H1 (cell line): ENCODE results near the gene TDO2. TPM values are rescaled to one million over a fixed set of nuclear protein-coding genes. Genes with fewer than 3 reads are reported as not detected.
A peak's percentile ranks its signal among the peaks of the same experiment; 100 is the strongest.

Experiments used
- CTCF ChIA-PET: fragments of 300-600 bp; sonication (Branson Sonifier 250); formaldehyde crosslinking; loops from one replicate; lab custom pipeline; 2021; ENCODE audit not compliant: partially characterized antibody; lab: Charles Lee
- POLR2A ChIA-PET: fragments of 300-600 bp; sonication (Branson Sonifier 250); formaldehyde crosslinking; loops from one replicate; lab custom pipeline; 2021; ENCODE audit warnings: inconsistent platforms; ENCODE audit not compliant: partially characterized antibody; lab: Charles Lee
- DNase-seq, 2 experiments: peaks; one replicate each; pipeline versions ENCODE4 v3.0.0 to v3.0.0-alpha.2; 2010 to 2022; ENCODE audit warnings: low spot score in 2 of 2, low read depth in 1 of 2, mixed read lengths in 1 of 2
- FAIRE-seq: peaks from 2 replicates; lab custom pipeline; 2011; peaks lifted over from hg19 to GRCh38; lab: Jason Lieb, UNC
- H2AFZ ChIP-seq: 2 replicates; pipeline ENCODE4 v1.8.1; 2012; ENCODE audit warnings: low read length, inconsistent platforms
- H2AK5ac ChIP-seq: 2 replicates; pipeline ENCODE4 v1.6.1; 2013; ENCODE audit warnings: low read depth, low read length
- H2BK120ac ChIP-seq: replicated peaks from 2 replicates; pipeline ENCODE3; 2013; ENCODE audit warnings: low read depth, low read length, inconsistent platforms
- H2BK12ac ChIP-seq: 2 replicates; pipeline ENCODE4 v1.6.1; 2013; ENCODE audit warnings: low read depth, low read length
- H2BK15ac ChIP-seq: 2 replicates; pipeline ENCODE4 v1.6.1; 2013; ENCODE audit warnings: low read length
- H2BK20ac ChIP-seq: 2 replicates; pipeline ENCODE4 v1.6.1; 2013; ENCODE audit warnings: low read length
- H2BK5ac ChIP-seq: 2 replicates; pipeline ENCODE4 v1.6.1; 2013; ENCODE audit warnings: low read depth, low read length
- H3K14ac ChIP-seq: 2 replicates; pipeline ENCODE4 v1.6.1; 2013; ENCODE audit warnings: inconsistent platforms; ENCODE audit not compliant: insufficient read length
- H3K18ac ChIP-seq: 2 replicates; pipeline ENCODE4 v1.6.1; 2013; ENCODE audit warnings: low read length; ENCODE audit errors: extremely low read depth
- H3K23ac ChIP-seq: 2 replicates; pipeline ENCODE4 v1.6.1; 2013; ENCODE audit warnings: inconsistent platforms; ENCODE audit not compliant: insufficient read length
- H3K23me2 ChIP-seq: 2 replicates; pipeline ENCODE4 v1.6.1; 2013; ENCODE audit warnings: low read depth, low read length
- H3K27ac ChIP-seq: 2 replicates; pipeline ENCODE4 v1.6.1; 2011; ENCODE audit warnings: low read depth, low read length, inconsistent platforms
- H3K27me3 ChIP-seq, 4 experiments: replicated peaks in 1 of 4; 1 replicate in 1 of 4; 2 replicates in 3 of 4; pipeline versions ENCODE4 v1.6.1 to v1.8.1; 2011 to 2013; ENCODE audit warnings: low read length in 3 of 4, mild to moderate bottlenecking in 3 of 4, inconsistent platforms in 2 of 4, mixed read lengths in 2 of 4, moderate library complexity in 1 of 4; ENCODE audit not compliant: control insufficient read depth in 3 of 4, insufficient read depth in 3 of 4; ENCODE audit errors: extremely low read depth in 1 of 4
- H3K36me3 ChIP-seq, 4 experiments: 2 replicates each; pipeline versions ENCODE4 v1.6.1 to v1.8.1; 2011 to 2013; ENCODE audit warnings: mild to moderate bottlenecking in 4 of 4, low read length in 3 of 4, moderate library complexity in 2 of 4, control low read depth in 1 of 4, inconsistent platforms in 1 of 4; ENCODE audit not compliant: insufficient read depth in 4 of 4, control insufficient read depth in 2 of 4
- H3K4ac ChIP-seq: replicated peaks from 2 replicates; pipeline ENCODE3; 2013; ENCODE audit warnings: low read length, low read depth, mixed read lengths, inconsistent platforms; ENCODE audit not compliant: insufficient read length
- H3K4me1 ChIP-seq, 4 experiments: replicated peaks in 1 of 4; 1 replicate in 1 of 4; 2 replicates in 3 of 4; pipeline versions ENCODE4 v1.6.1 to v1.8.1; 2011 to 2013; ENCODE audit warnings: low read length in 3 of 4, inconsistent platforms in 2 of 4, mixed read lengths in 1 of 4; ENCODE audit not compliant: insufficient read depth in 4 of 4, control insufficient read depth in 3 of 4
- H3K4me2 ChIP-seq, 2 experiments: 2 replicates each; pipeline versions ENCODE4 v1.6.1 to v1.8.1; 2011 to 2013; ENCODE audit warnings: low read depth in 2 of 2, low read length in 2 of 2, control low read depth in 1 of 2, inconsistent platforms in 1 of 2, mild to moderate bottlenecking in 1 of 2; ENCODE audit not compliant: insufficient read depth in 1 of 2
- H3K4me3 ChIP-seq, 4 experiments: fragments of 200-600, 300-600 bp in 1 of 4; sonication (generic), shearing (Covaris generic), sonication (Bioruptor Twin) in 1 of 4; 2 replicates each; pipeline versions ENCODE4 v1.5.1 to v1.8.1; 2011 to 2016; ENCODE audit warnings: low read length in 4 of 4, low read depth in 3 of 4, control low read depth in 2 of 4, inconsistent platforms in 2 of 4, mild to moderate bottlenecking in 2 of 4, mixed read lengths in 1 of 4, moderate library complexity in 1 of 4; ENCODE audit not compliant: insufficient read depth in 2 of 4; ENCODE audit errors: extremely low read depth in 1 of 4
- H3K56ac ChIP-seq: replicated peaks from 2 replicates; pipeline ENCODE3; 2013; ENCODE audit warnings: low read depth, mild to moderate bottlenecking, mixed read lengths, low read length, inconsistent platforms; ENCODE audit not compliant: insufficient read length
- H3K79me1 ChIP-seq: 2 replicates; pipeline ENCODE4 v1.6.1; 2013; ENCODE audit warnings: low read depth, low read length, control low read depth
- H3K79me2 ChIP-seq, 2 experiments: 2 replicates each; pipeline versions ENCODE4 v1.6.1 to v1.8.1; 2012 to 2013; ENCODE audit warnings: low read length in 2 of 2, mild to moderate bottlenecking in 2 of 2, inconsistent platforms in 1 of 2; ENCODE audit not compliant: insufficient read depth in 2 of 2, control insufficient read depth in 1 of 2
- H3K9ac ChIP-seq, 4 experiments: replicated peaks in 1 of 4; 1 replicate in 1 of 4; 2 replicates in 3 of 4; pipeline versions ENCODE4 v1.6.1 to v1.8.1; 2011 to 2013; ENCODE audit warnings: low read depth in 3 of 4, low read length in 3 of 4, control low read depth in 2 of 4, mild to moderate bottlenecking in 2 of 4, moderate library complexity in 2 of 4, inconsistent platforms in 1 of 4; ENCODE audit errors: extremely low read depth in 1 of 4
- H3K9me3 ChIP-seq, 2 experiments: 2 replicates each; pipeline versions ENCODE4 v1.6.1 to v1.8.1; 2012 to 2013; ENCODE audit warnings: mild to moderate bottlenecking in 2 of 2, moderate library complexity in 2 of 2, control low read depth in 1 of 2, inconsistent platforms in 1 of 2, low read depth in 1 of 2, low read length in 1 of 2, mixed read lengths in 1 of 2; ENCODE audit not compliant: insufficient read depth in 2 of 2
- H4K20me1 ChIP-seq, 2 experiments: replicated peaks in 1 of 2; 2 replicates each; pipeline versions ENCODE3 to v1.8.1; 2011 to 2013; ENCODE audit warnings: inconsistent platforms in 2 of 2, low read length in 2 of 2, mild to moderate bottlenecking in 1 of 2; ENCODE audit not compliant: insufficient read depth in 2 of 2, control insufficient read depth in 1 of 2
- H4K5ac ChIP-seq: 2 replicates; pipeline ENCODE4 v1.6.1; 2013; ENCODE audit warnings: low read length, low read depth, mixed read lengths, inconsistent platforms; ENCODE audit not compliant: insufficient read length
- H4K8ac ChIP-seq: 2 replicates; pipeline ENCODE4 v1.8.0; 2013; ENCODE audit warnings: mild to moderate bottlenecking, moderate library complexity, low read length, inconsistent platforms; ENCODE audit not compliant: insufficient read depth; ENCODE audit errors: extremely low read depth
- H4K91ac ChIP-seq: replicated peaks from 2 replicates; pipeline ENCODE3; 2013; ENCODE audit warnings: low read length, mixed read lengths, inconsistent platforms; ENCODE audit not compliant: insufficient read length
- BACH1 ChIP-seq: IDR thresholded peaks from 2 replicates; pipeline ENCODE4 v1.6.1; 2012; ENCODE audit warnings: low read length, improper control_type of control experiment
- BRCA1 ChIP-seq: IDR thresholded peaks from 2 replicates; pipeline ENCODE4 v1.6.1; 2012; ENCODE audit warnings: low read depth, low read length, improper control_type of control experiment
- HDAC6 ChIP-seq: IDR thresholded peaks from one replicate; pipeline ENCODE4 v1.7.1; 2012; ENCODE audit warnings: low read depth, mild to moderate bottlenecking, inconsistent platforms, low read length, moderate library complexity
- RXRA ChIP-seq: IDR thresholded peaks from 2 replicates; pipeline ENCODE4 v1.6.1; 2011; ENCODE audit warnings: low read depth, mild to moderate bottlenecking, low read length, moderate library complexity; ENCODE audit not compliant: insufficient read depth
- WGBS, 2 experiments: shearing (Covaris generic) in 1 of 2; methylation state at CpG; one replicate each; pipeline versions ENCODE4 v1.1.6 to v1.1.7; 2013 to 2015; ENCODE audit warnings: low lambda C conversion rate in 2 of 2, mixed read lengths in 2 of 2, inconsistent platforms in 1 of 2, low coverage in 1 of 2, missing lambda C conversion rate in 1 of 2; ENCODE audit not compliant: insufficient replicate concordance in 2 of 2, insufficient coverage in 1 of 2, insufficient read length in 1 of 2; ENCODE audit errors: extremely low coverage in 1 of 2, missing lambda C conversion rate in 1 of 2; 5-methylcytosine and 5-hydroxymethylcytosine counted together
- polyA plus RNA-seq, 7 experiments: library from polyadenylated mRNA; depleted of rRNA in 3 of 7; stranded (reverse) in 5 of 7; unstranded in 2 of 7; fragments of >200 nt in 5 of 7; fragments of 200-250 nt in 2 of 7; gene quantifications; 1 replicate in 5 of 7; 2 replicates in 1 of 7; 4 replicates in 1 of 7; pipeline versions ENCODE4 v1.2.1 to v1.2.3, GENCODE V29; 2011 to 2013; ENCODE audit warnings: missing spikeins in 2 of 7, mixed read lengths in 2 of 7
- total RNA-seq: library from RNA; stranded (reverse); fragmentation: NEBNext Ultra II Directional; extraction: Animal tissue kit (Norgen Biotek cat#: 25700); gene quantifications from 2 replicates; pipeline ENCODE4 v1.2.1, GENCODE V29; 2021

The TDO2 gene
- total and polyA plus RNA-seq, 2 of the 8 experiments (the other 6 are each of a cell fraction or from before 2014, with no cell fraction given) = 0.03 TPM; not detected in 1

DNA sequence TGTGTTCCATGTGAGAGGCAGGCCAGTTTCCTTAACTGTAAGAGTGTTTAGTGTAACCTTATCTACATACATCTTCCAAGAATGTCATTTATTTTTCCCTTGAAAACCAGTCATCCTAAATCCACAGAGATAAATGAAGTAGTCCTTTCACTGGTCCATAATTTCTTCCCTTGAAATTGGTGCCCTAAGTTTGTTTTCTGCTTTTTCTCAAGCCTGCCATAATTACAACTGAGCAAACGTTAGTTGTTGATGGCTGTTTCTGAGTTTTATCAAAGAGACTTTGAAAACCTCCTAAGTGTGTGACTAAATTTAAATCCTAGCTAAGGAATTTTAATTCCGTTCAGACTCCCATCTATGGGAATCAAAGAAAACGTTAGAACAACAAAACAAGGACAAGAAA lies 3.6 kb upstream of the TDO2 start:
- no peak overlapping the region for H4K5ac ChIP-seq
- H3K9ac ChIP-seq = no peak overlapping the region
- no peak overlapping the region for H3K27ac ChIP-seq
- no peak overlapping the region for H2BK20ac ChIP-seq
- H3K79me2 ChIP-seq = no peaks in the 10 kb centered on the region
- no peak overlapping the region for H3K4ac ChIP-seq
- H2BK15ac ChIP-seq = no peak overlapping the region
- H3K27me3 ChIP-seq = no peaks in the 10 kb centered on the region
- no peak overlapping the region for H2BK12ac ChIP-seq
- H3K36me3 ChIP-seq = no peaks in the 10 kb centered on the region
- no peak overlapping the region for H3K23ac ChIP-seq
- TF ChIP-seq RXRA (no peak), HDAC6 (no peak), BACH1 (no peak), BRCA1 (no peak)
- H4K91ac ChIP-seq = no peak overlapping the region
- 57% methylated on average over 3 of the region's 3 CpGs; no CpG with 5 or more reads in 1 of the 2 experiments for WGBS, 2 experiments
- FAIRE-seq (no peak), DNase-seq (no peak)
- POLR2A ChIA-PET = no interaction called here
- no peaks in the 10 kb centered on the region for H3K79me1 ChIP-seq
- H3K4me1 ChIP-seq = peaks cover 0 to 2% (median 0%) of the 10 kb centered on the region in 4 experiments; a peak in 1 of 7 replicates
- H3K18ac ChIP-seq = no peak overlapping the region
- 0 out of 2 replicates have a peak overlapping the region, but pooled peaks have one; percentile 76 for H2AFZ ChIP-seq
- no peaks in the 10 kb centered on the region for H4K20me1 ChIP-seq
- no peak overlapping the region for H2BK120ac ChIP-seq
- no peak overlapping the region for H3K56ac ChIP-seq
- no peak overlapping the region for H3K14ac ChIP-seq
- H3K4me2 ChIP-seq = no peak overlapping the region
- no peak overlapping the region for H4K8ac ChIP-seq
- no peaks in the 10 kb centered on the region for H3K9me3 ChIP-seq
- H3K23me2 ChIP-seq = no peaks in the 10 kb centered on the region
- no peak overlapping the region for H2AK5ac ChIP-seq
- CTCF ChIA-PET = no interaction called here
- H2BK5ac ChIP-seq = no peak overlapping the region
- H3K4me3 ChIP-seq = no peak overlapping the region
